ENCODE results near the gene KIR2DL3.

DNA sequence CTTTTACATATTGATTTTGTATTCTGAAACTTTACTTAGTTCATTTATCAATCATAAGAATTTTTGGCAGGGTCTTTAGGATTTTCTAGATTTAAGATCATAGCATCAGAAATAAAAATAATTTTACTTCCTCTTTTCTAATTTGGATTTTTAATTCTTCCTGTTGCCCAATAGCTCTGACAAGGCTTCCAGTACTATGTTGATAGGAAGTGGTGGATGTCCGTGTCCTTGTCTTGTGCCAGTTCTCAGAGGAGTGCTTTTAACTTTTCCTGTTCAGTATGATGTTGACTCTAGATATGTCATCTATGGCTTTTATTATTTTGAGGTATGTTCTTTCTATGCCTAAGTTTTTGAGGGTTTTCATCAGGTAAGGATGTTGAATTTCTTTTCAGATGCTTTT is 57.4 kb downstream of the KIR2DL3 start:
- TF ChIP-seq, protein P1, sequence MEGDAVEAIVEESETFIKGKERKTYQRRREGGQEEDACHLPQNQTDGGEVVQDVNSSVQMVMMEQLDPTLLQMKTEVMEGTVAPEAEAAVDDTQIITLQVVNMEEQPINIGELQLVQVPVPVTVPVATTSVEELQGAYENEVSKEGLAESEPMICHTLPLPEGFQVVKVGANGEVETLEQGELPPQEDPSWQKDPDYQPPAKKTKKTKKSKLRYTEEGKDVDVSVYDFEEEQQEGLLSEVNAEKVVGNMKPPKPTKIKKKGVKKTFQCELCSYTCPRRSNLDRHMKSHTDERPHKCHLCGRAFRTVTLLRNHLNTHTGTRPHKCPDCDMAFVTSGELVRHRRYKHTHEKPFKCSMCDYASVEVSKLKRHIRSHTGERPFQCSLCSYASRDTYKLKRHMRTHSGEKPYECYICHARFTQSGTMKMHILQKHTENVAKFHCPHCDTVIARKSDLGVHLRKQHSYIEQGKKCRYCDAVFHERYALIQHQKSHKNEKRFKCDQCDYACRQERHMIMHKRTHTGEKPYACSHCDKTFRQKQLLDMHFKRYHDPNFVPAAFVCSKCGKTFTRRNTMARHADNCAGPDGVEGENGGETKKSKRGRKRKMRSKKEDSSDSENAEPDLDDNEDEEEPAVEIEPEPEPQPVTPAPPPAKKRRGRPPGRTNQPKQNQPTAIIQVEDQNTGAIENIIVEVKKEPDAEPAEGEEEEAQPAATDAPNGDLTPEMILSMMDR (IDR thresholded peaks at IDR 0.05): no peak
- TF ChIP-seq POLR2A (IDR thresholded peaks at IDR 0.05): no peak
